Right cardiac atrium (tissue), 5 donors: ENCODE data around the gene IMMP2L. TPM values are rescaled to one million over a fixed set of nuclear protein-coding genes. Genes with fewer than 3 reads are reported as not detected.

Experiments used
- ATAC-seq, 2 donors: fragments of 200-7000 bp; cut with Tn5 transposase; one replicate each; pipeline versions ENCODE4 v1.8.0 to v1.9.1; 2020; ENCODE audit warnings: moderate library complexity in 2 of 2, mild to moderate bottlenecking in 1 of 2
- DNase-seq, 3 donors: peaks; one replicate each; pipeline ENCODE4 v3.0.0-alpha.2; 2020
- H3K27ac ChIP-seq: one replicate; pipeline ENCODE4 v1.5.1; 2013; ENCODE audit warnings: mild to moderate bottlenecking, low read length, control low read depth, moderate library complexity
- H3K27me3 ChIP-seq: one replicate; pipeline ENCODE4 v1.6.1; 2013; ENCODE audit not compliant: control insufficient read depth, insufficient read depth
- H3K4me1 ChIP-seq: one replicate; pipeline ENCODE4 v1.6.1; 2013; ENCODE audit warnings: low read length; ENCODE audit not compliant: control insufficient read depth, insufficient read depth
- H3K4me3 ChIP-seq: one replicate; pipeline ENCODE4 v1.5.1; 2013; ENCODE audit warnings: low read length, control low read depth
- H3K9me3 ChIP-seq: one replicate; pipeline ENCODE4 v1.6.1; 2013; ENCODE audit warnings: low read length; ENCODE audit not compliant: control insufficient read depth
- WGBS: extraction: QIAGEN DNeasy Blood & Tissue Kit; methylation state at CpG from one replicate; pipeline ENCODE4 v1.1.7; 2013; 5-methylcytosine and 5-hydroxymethylcytosine counted together
- intact Hi-C, 4 donors: fragments of 100-400 bp; cut with DNase I; formaldehyde crosslinking; loops; one replicate each; pipeline versions ENCODE4 v1.11.0 to v1.14.0; 2022 to 2023
- polyA plus RNA-seq: library from polyadenylated mRNA; stranded (reverse); fragments of 200-250 nt; gene quantifications from one replicate; pipeline ENCODE4 v1.2.3, GENCODE V29; 2013
- total RNA-seq, 4 donors: library from RNA; stranded (reverse); fragmentation: NEBNext Ultra II Directional; extraction: Animal tissue kit (Norgen Biotek cat#: 25700); gene quantifications; one replicate each; pipeline ENCODE4 v1.2.1, GENCODE V29; 2021
- donor health status: healthy with polysubstance abuse.
- donor health status: DM: no; HTN: yes; CAD: no.
- donor health status: DM: no; HTN: no; CAD: no.
- donor health status: DM: no; HTN: yes; CAD: no; lungs with severe emphysema.
- donor health status: DM: yes; HTN: yes; CAD: no.

Gene IMMP2L
- total and polyA plus RNA-seq, 5 donors: 6.6 to 16.2 (median 13.9) TPM

DNA sequence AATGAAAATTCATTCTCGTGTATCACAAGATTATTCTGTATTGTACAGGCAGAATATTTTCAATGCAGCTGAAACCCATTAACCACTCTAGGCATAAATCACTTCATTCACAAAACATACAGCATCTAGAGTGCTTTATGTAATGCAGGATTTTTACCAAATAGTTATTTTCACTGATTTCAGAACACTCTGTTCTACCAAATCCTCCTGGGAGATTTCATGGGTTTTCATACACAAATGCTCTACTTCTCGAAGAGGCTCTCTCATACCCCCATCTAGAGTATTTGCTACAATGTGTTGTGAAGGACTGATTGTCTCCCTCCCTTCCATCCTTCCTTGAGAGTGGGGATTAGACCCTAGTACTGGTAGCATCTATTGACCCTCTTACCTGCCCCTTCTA lies 680.6 kb downstream of the IMMP2L start:
- no peak overlapping the region for H3K4me3 ChIP-seq
- ATAC-seq (peak in 1 of 2 donors; percentile 40), DNase-seq (no peak)
- H3K27me3 ChIP-seq: no peaks in the 10 kb centered on the region
- H3K4me1 ChIP-seq: no peaks in the 10 kb centered on the region
- intact Hi-C loops: no loop called here
- H3K9me3 ChIP-seq: no peaks in the 10 kb centered on the region
- H3K27ac ChIP-seq: no peak overlapping the region
- WGBS: 76% methylated on average over 2 of the region's 2 CpGs

DNA sequence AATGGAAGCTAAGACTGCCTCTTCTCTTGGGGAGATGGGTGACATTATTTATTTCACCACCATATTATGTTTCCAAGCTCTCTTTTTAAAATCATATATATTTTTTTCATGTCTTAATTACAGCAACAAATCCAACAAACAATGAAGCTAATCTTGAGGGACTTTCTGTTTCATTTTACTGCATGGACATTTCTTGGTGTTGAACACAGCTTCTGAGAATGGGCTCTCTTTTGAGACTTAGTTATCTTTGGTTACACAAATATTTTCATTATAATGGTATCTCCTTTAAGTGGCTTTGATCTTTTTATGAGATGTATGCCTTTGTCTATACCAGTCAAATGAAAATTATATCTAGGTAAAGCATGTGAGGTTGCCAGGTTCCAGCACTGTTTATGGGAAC lies 681.3 kb downstream of the IMMP2L start:
- H3K4me3 ChIP-seq: no peak overlapping the region
- H3K27me3 ChIP-seq: no peaks in the 10 kb centered on the region
- no peak overlapping the region for H3K27ac ChIP-seq
- intact Hi-C loops: no loop called here
- no peaks in the 10 kb centered on the region for H3K9me3 ChIP-seq
- ATAC-seq (no peak), DNase-seq (no peak)
- no peaks in the 10 kb centered on the region for H3K4me1 ChIP-seq

DNA sequence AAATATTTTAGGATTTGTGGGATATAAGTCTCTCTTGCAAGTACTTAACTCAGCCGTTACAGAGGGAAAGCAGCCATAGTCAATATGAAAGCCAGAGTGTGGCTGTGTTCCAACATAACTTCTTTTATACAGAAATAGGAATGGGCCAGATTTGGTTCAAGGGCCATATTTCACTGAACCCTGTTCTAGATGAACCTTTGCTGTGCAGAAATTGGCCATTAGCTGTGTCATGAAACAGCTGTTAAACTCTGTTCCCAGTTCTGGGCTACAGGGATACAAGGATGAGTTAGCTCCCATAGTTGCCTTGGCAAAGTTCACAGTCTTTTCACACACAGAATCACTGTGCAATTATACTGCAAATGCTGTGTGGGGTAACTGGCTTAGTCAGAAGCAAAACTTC lies 685.3 kb downstream of the IMMP2L start:
- DNase-seq (no peak), ATAC-seq (peak; percentile 48 to 62)
- intact Hi-C loops: no loop called here
- Histone ChIP-seq H3K9me3 (no peaks in the 10 kb centered on the region), H3K27ac (no peak overlapping the region), H3K4me3 (no peak overlapping the region), H3K27me3 (no peaks in the 10 kb centered on the region), H3K4me1 (no peaks in the 10 kb centered on the region)
- WGBS: 58% methylated on average over 1 of the region's 1 CpG

DNA sequence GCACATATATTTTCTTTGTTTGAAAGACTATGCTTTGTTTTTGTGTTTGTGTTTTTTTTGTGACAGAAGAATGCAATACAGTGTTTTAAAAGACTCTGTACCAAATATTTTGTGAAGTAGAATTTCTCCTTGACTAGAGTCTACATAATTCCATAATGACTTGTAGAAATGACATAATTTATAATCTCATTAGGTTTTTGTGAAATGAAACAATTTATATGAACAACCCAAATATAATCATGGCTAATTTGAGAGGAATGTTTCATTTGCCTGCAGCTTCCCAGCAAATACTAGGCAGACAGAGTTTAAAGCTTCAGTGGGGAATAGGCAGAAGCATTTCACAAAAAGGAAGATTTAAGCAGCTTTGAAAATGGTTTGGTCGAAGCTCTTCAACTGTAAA lies 686.9 kb downstream of the IMMP2L start:
- no peaks in the 10 kb centered on the region for H3K9me3 ChIP-seq
- intact Hi-C loops: no loop called here
- no peak for ATAC-seq
- no peaks in the 10 kb centered on the region for H3K27me3 ChIP-seq
- no peaks in the 10 kb centered on the region for H3K4me1 ChIP-seq
- 86% methylated on average over 1 of the region's 1 CpG for WGBS
- H3K27ac ChIP-seq: no peak overlapping the region
- DNase-seq: no peak
- H3K4me3 ChIP-seq: no peak overlapping the region

DNA sequence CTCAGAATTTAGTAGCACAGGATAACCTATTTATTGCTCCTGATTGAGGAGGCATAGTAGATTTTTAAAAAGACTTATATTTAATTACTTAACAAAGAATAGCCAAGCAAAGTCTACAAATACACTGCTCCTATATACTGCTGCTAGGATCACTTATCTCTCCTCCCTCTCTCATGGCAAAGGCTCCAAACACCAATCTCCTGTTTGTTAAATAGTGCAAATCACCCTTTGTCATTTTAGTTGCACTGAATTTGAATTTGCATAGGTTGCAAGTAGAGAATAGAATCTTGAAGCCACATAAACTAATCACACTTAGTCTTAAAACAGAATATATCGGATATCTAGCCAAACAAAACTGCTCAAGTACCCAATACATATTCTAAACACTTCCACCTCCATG lies 690.4 kb downstream of the IMMP2L start:
- WGBS: 95% methylated on average over 1 of the region's 1 CpG
- H3K4me1 ChIP-seq: no peaks in the 10 kb centered on the region
- no peak overlapping the region for H3K27ac ChIP-seq
- H3K4me3 ChIP-seq: no peak overlapping the region
- no peaks in the 10 kb centered on the region for H3K27me3 ChIP-seq
- no peak for ATAC-seq
- DNase-seq: no peak
- intact Hi-C loops: no loop called here
- no peaks in the 10 kb centered on the region for H3K9me3 ChIP-seq

DNA sequence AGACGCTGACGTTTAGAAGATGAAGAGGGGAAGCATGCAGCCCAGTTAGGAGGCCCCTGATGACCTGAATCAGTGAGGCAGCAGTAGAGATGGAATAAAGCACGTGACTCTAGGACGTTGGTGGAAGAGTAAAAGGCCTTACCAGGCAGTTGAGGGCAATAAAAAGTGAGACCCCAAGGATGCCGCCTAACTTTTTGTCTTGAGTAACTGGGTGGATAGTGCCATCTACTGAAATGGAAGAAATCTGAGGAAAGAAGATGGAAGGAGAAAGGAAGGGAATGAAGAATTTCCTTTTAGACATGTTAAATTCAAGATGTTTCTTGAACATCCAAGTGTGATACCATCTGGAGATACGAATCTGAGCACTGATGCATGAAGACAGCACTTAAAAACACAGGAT lies 691.4 kb downstream of the IMMP2L start:
- intact Hi-C loops: no loop called here

DNA sequence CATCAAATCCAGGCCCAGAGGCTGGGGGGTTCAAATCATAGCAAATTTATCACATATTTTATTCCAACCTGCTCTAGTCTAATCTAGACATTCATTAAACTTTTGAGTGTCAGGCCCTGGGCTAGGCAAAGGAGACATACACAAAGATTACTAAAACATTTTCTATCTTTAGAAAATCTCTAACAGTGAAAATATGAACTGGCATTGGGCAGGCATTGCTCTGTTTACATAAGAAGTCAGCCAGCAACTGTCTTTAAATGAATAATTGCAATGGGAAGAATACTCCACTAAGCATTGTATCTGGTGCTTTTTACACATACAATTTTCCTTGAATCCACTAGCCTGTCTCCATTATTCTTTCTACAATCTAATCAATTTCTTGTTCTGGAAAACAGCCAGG lies 693.8 kb downstream of the IMMP2L start:
- no peak overlapping the region for H3K27ac ChIP-seq

More for the DNA sequence above, 691.4 kb downstream of the IMMP2L start:
- ATAC-seq (no peak), DNase-seq (no peak)
- WGBS: 85% methylated on average over 6 of the region's 6 CpGs
- H3K27me3 ChIP-seq: no peaks in the 10 kb centered on the region
- H3K27ac ChIP-seq: no peak overlapping the region
- no peak overlapping the region for H3K4me3 ChIP-seq
- H3K4me1 ChIP-seq: no peaks in the 10 kb centered on the region
- H3K9me3 ChIP-seq: no peaks in the 10 kb centered on the region

DNA sequence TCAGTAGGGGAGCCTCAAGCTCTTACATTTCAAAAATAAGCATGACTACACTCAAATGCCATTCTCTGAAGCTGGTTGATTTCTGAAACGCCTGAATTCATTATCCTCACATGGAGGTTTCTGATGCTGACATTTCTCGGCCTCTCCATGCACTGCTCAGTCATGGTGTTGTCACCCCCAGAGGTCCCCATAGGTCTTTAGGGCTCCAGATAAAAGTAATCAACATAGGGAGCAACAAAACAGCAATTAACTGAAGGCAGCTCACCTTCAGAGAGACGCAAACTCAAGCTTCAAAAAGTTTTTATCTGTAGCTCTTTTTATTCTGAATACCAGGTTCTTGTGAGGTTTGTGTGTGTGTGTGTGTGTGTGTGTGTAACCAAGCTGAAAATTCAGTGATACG lies 694.5 kb downstream of the IMMP2L start:
- intact Hi-C loops: no loop called here
- no peaks in the 10 kb centered on the region for H3K27me3 ChIP-seq
- H3K9me3 ChIP-seq: no peaks in the 10 kb centered on the region
- H3K27ac ChIP-seq: no peak overlapping the region
- DNase-seq (no peak), ATAC-seq (no peak)
- 89% methylated on average over 4 of the region's 4 CpGs for WGBS
- H3K4me1 ChIP-seq: no peaks in the 10 kb centered on the region
- H3K4me3 ChIP-seq: no peak overlapping the region

More for the DNA sequence above, 693.8 kb downstream of the IMMP2L start:
- DNase-seq (no peak), ATAC-seq (no peak)
- H3K9me3 ChIP-seq: no peaks in the 10 kb centered on the region
- no peaks in the 10 kb centered on the region for H3K4me1 ChIP-seq
- no peaks in the 10 kb centered on the region for H3K27me3 ChIP-seq
- no peak overlapping the region for H3K4me3 ChIP-seq
- intact Hi-C loops: no loop called here

DNA sequence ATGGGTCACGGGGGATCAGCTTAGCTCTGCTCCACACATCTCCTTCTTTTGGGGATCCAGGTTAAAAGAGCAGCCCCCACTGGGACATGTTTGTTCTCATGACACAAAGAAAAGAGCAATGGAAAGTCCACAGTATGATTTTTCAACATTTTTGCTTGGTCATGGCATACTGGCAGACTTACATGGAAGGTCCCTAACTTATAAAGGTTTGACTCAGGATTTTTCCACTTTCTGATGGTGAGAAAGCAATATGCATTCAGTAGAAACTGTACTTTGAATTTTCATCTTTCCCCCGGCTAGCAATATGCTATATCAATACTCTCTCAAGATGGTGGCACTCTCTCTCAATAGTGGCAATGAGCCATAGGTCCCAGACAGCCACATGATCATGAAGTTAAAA lies 699.0 kb downstream of the IMMP2L start:
- H3K4me3 ChIP-seq: no peak overlapping the region
- H3K4me1 ChIP-seq: no peaks in the 10 kb centered on the region
- H3K27ac ChIP-seq: no peak overlapping the region
- no peak for ATAC-seq
- H3K27me3 ChIP-seq: no peaks in the 10 kb centered on the region
- no peak for DNase-seq
- no peaks in the 10 kb centered on the region for H3K9me3 ChIP-seq
- intact Hi-C loops: no loop called here
- 99% methylated on average over 2 of the region's 2 CpGs for WGBS

DNA sequence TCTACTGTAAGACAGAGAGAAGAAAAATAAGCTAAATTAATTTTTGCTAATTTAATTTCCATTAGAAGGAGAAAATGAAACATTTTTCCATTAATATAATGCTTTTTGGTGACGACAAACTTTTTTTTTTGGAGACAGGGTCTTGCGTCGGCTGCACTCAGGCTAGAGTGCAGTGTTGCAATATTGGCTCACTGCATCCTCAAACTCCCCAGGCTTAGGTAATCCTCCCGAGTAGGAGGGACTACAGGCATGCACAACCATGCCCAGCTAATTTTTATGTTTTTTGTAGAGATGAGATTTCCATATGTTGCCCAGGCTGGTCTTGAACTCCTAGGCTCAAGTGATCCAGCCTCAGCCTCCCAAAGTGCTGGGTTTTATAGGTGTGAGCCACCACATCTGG lies 701.1 kb downstream of the IMMP2L start:
- intact Hi-C loops: no loop called here
- 94% methylated on average over 4 of the region's 4 CpGs for WGBS

DNA sequence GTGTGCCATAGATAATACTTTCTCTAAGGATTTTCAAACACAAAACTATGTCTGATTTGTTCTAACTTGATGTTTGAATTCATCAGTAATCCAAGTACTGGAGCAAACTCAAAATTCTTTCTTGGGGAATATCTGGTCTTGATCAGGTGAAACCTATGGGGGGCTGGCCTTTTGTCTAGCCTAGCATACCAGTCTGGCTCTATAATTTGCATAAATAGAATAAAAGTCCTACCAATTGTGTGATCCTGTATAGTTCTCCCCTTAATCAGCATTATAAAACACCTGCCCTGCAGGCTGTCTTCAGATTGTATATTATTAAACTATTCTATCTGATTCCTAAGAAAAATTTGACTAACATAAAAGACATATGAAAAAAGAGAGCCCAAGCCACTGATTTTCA lies 705.2 kb downstream of the IMMP2L start:
- no peaks in the 10 kb centered on the region for H3K9me3 ChIP-seq
- ATAC-seq (no peak), DNase-seq (no peak)
- no peak overlapping the region for H3K4me3 ChIP-seq
- no peak overlapping the region for H3K27ac ChIP-seq
- H3K4me1 ChIP-seq: no peaks in the 10 kb centered on the region
- H3K27me3 ChIP-seq: no peaks in the 10 kb centered on the region
- intact Hi-C loops: no loop called here

More for the DNA sequence above, 701.1 kb downstream of the IMMP2L start:
- DNase-seq (no peak), ATAC-seq (no peak)
- Histone ChIP-seq H3K4me3 (no peak overlapping the region), H3K27ac (no peak overlapping the region), H3K9me3 (no peaks in the 10 kb centered on the region), H3K27me3 (no peaks in the 10 kb centered on the region), H3K4me1 (no peaks in the 10 kb centered on the region)

DNA sequence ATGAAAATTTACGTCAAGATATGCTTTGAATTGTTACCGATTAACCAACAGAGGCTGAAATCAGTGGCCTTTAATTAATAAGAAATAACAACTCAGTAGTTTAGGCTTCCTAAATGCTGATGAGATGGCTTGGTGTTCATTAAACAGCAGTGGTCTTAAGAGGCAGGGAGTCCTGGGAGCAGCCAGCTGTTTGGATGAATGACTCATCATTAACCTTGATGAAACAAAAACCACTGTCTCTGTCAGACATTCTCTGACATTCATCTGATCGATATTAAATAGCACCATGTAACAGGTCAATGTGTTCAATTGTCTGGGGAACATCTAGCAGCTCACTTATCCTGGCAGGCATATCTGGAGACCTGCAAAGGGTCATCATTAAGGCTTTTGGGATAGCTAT lies 705.6 kb downstream of the IMMP2L start:
- Histone ChIP-seq H3K27me3 (no peaks in the 10 kb centered on the region), H3K4me1 (no peaks in the 10 kb centered on the region), H3K4me3 (no peak overlapping the region), H3K27ac (no peak overlapping the region), H3K9me3 (no peaks in the 10 kb centered on the region)
- WGBS: 89% methylated on average over 3 of the region's 3 CpGs
- ATAC-seq (no peak), DNase-seq (no peak)
- intact Hi-C loops: no loop called here
